Right cardiac atrium (tissue), 5 donors: ENCODE results near the gene CELA3B. TPM values are rescaled to one million over a fixed set of nuclear protein-coding genes. Genes with fewer than 3 reads are reported as not detected.

Experiments used
- ATAC-seq, 2 donors: fragments of 200-7000 bp; cut with Tn5 transposase; one replicate each; pipeline versions ENCODE4 v1.8.0 to v1.9.1; 2020; ENCODE audit warnings: moderate library complexity in 2 of 2, mild to moderate bottlenecking in 1 of 2
- DNase-seq, 3 donors: peaks; one replicate each; pipeline ENCODE4 v3.0.0-alpha.2; 2020
- H3K27ac ChIP-seq: one replicate; pipeline ENCODE4 v1.5.1; 2013; ENCODE audit warnings: mild to moderate bottlenecking, low read length, control low read depth, moderate library complexity
- H3K27me3 ChIP-seq: one replicate; pipeline ENCODE4 v1.6.1; 2013; ENCODE audit not compliant: control insufficient read depth, insufficient read depth
- H3K4me1 ChIP-seq: one replicate; pipeline ENCODE4 v1.6.1; 2013; ENCODE audit warnings: low read length; ENCODE audit not compliant: control insufficient read depth, insufficient read depth
- H3K4me3 ChIP-seq: one replicate; pipeline ENCODE4 v1.5.1; 2013; ENCODE audit warnings: low read length, control low read depth
- H3K9me3 ChIP-seq: one replicate; pipeline ENCODE4 v1.6.1; 2013; ENCODE audit warnings: low read length; ENCODE audit not compliant: control insufficient read depth
- WGBS: extraction: QIAGEN DNeasy Blood & Tissue Kit; methylation state at CpG from one replicate; pipeline ENCODE4 v1.1.7; 2013; 5-methylcytosine and 5-hydroxymethylcytosine counted together
- intact Hi-C, 4 donors: fragments of 100-400 bp; cut with DNase I; formaldehyde crosslinking; loops; one replicate each; pipeline versions ENCODE4 v1.11.0 to v1.14.0; 2022 to 2023
- polyA plus RNA-seq: library from polyadenylated mRNA; stranded (reverse); fragments of 200-250 nt; gene quantifications from one replicate; pipeline ENCODE4 v1.2.3, GENCODE V29; 2013
- total RNA-seq, 4 donors: library from RNA; stranded (reverse); fragmentation: NEBNext Ultra II Directional; extraction: Animal tissue kit (Norgen Biotek cat#: 25700); gene quantifications; one replicate each; pipeline ENCODE4 v1.2.1, GENCODE V29; 2021
- donor health status: healthy with polysubstance abuse.
- donor health status: DM: no; HTN: yes; CAD: no.
- donor health status: DM: no; HTN: no; CAD: no.
- donor health status: DM: no; HTN: yes; CAD: no; lungs with severe emphysema.
- donor health status: DM: yes; HTN: yes; CAD: no.

The CELA3B gene
- total and polyA plus RNA-seq, 5 donors, result 0.09 to 0.53 TPM; not detected in 3

- 56% methylated on average over 3 of the region's 3 CpGs for WGBS
- Histone ChIP-seq H3K9me3 (no peaks in the 10 kb centered on the region), H3K27ac (peak overlapping the region; percentile 87), H3K4me3 (no peak overlapping the region), H3K27me3 (no peaks in the 10 kb centered on the region), H3K4me1 (peaks cover 10% of the 10 kb centered on the region)
- intact Hi-C loops, result loop anchor here in 2 of 4 donors (5.0 to 10.0 kb wide), 2 partner anchors 37 to 50 kb away; no protein-coding TSS in a partner anchor
- ATAC-seq (no peak), DNase-seq (no peak)
Observed at GRCh38 chr1:21944733-21945073, 32.1 kb upstream of the CELA3B start.

GRCh38 chr1:21946836-21947587, 29.8 kb upstream of the CELA3B start:
- WGBS, result 52% methylated on average over 11 of the region's 11 CpGs
- Histone ChIP-seq H3K27me3 (no peaks in the 10 kb centered on the region), H3K4me1 (peaks cover 4% of the 10 kb centered on the region), H3K27ac (peak overlapping the region; percentile 7), H3K4me3 (no peak overlapping the region), H3K9me3 (no peaks in the 10 kb centered on the region)
- intact Hi-C loops, result loop anchor here in 1 of 4 donors (10.0 kb wide), 1 partner anchor 52 kb away; no protein-coding TSS in a partner anchor
- ATAC-seq, result peak; percentile 44 to 57
- DNase-seq, result peak in 2 of 3 donors; percentile 35 to 74

- no peaks in the 10 kb centered on the region for H3K9me3 ChIP-seq
- ATAC-seq (no peak), DNase-seq (peak in 1 of 3 donors; percentile 33)
- H3K27me3 ChIP-seq, result no peaks in the 10 kb centered on the region
- H3K4me3 ChIP-seq, result no peak overlapping the region
- intact Hi-C loops, result no loop called here
- no peak overlapping the region for H3K27ac ChIP-seq
- H3K4me1 ChIP-seq, result peaks cover 3% of the 10 kb centered on the region
- 91% methylated on average over 7 of the region's 7 CpGs for WGBS
Observed at GRCh38 chr1:21950734-21951133, 26.1 kb upstream of the CELA3B start.

GRCh38 chr1:21951226-21951870, 25.5 kb upstream of the CELA3B start:
- Histone ChIP-seq H3K27me3 (no peaks in the 10 kb centered on the region), H3K4me1 (peaks cover 3% of the 10 kb centered on the region), H3K9me3 (no peaks in the 10 kb centered on the region), H3K4me3 (no peak overlapping the region), H3K27ac (no peak overlapping the region)
- 73% methylated on average over 12 of the region's 12 CpGs for WGBS
- no peak for ATAC-seq
- intact Hi-C loops, result no loop called here
- peak in 2 of 3 donors; percentile 65 to 72 for DNase-seq

GRCh38 chr1:21952786-21953520, 23.9 kb upstream of the CELA3B start:
- WGBS, result 63% methylated on average over 6 of the region's 6 CpGs
- Histone ChIP-seq H3K4me1 (peaks cover 15% of the 10 kb centered on the region), H3K27ac (no peak overlapping the region), H3K9me3 (no peaks in the 10 kb centered on the region), H3K27me3 (no peaks in the 10 kb centered on the region), H3K4me3 (no peak overlapping the region)
- DNase-seq, result peak in 1 of 3 donors; percentile 38
- intact Hi-C loops, result no loop called here
- ATAC-seq, result no peak

GRCh38 chr1:21955058-21955457, 21.8 kb upstream of the CELA3B start:
- ATAC-seq (peak; percentile 57 to 83), DNase-seq (peak; percentile 85 to 93 (median 92))
- H3K27ac ChIP-seq, result peak overlapping the region; percentile 81
- intact Hi-C loops, result no loop called here
- no peaks in the 10 kb centered on the region for H3K27me3 ChIP-seq
- H3K4me3 ChIP-seq, result no peak overlapping the region
- WGBS, result 40% methylated on average over 16 of the region's 16 CpGs
- H3K9me3 ChIP-seq, result no peaks in the 10 kb centered on the region
- peaks cover 15% of the 10 kb centered on the region for H3K4me1 ChIP-seq

GRCh38 chr1:21955501-21956281, 21.1 kb upstream of the CELA3B start:
- H3K4me1 ChIP-seq, result peaks cover 15% of the 10 kb centered on the region
- no peaks in the 10 kb centered on the region for H3K27me3 ChIP-seq
- no peaks in the 10 kb centered on the region for H3K9me3 ChIP-seq
- ATAC-seq (peak; percentile 53 to 63), DNase-seq (peak; percentile 56 to 91 (median 87))
- intact Hi-C loops, result no loop called here
- WGBS, result 42% methylated on average over 9 of the region's 9 CpGs
- H3K27ac ChIP-seq, result peak overlapping the region; percentile 81
- no peak overlapping the region for H3K4me3 ChIP-seq

- Histone ChIP-seq H3K4me3 (no peak overlapping the region), H3K4me1 (peaks cover 15% of the 10 kb centered on the region), H3K27ac (peak overlapping the region; percentile 70), H3K9me3 (no peaks in the 10 kb centered on the region), H3K27me3 (no peaks in the 10 kb centered on the region)
- WGBS, result 43% methylated on average over 18 of the region's 18 CpGs
- intact Hi-C loops, result no loop called here
- ATAC-seq, result peak; percentile 75 to 87
- DNase-seq, result peak; percentile 75 to 82 (median 76)
Observed at GRCh38 chr1:21956720-21957552, 19.9 kb upstream of the CELA3B start.

- Histone ChIP-seq H3K27ac (no peak overlapping the region), H3K4me3 (no peak overlapping the region), H3K27me3 (no peaks in the 10 kb centered on the region), H3K9me3 (no peaks in the 10 kb centered on the region), H3K4me1 (peaks cover 14% of the 10 kb centered on the region)
- intact Hi-C loops, result loop anchor here in 2 of 4 donors (10.0 kb wide), 2 partner anchors 87 to 97 kb away; no protein-coding TSS in a partner anchor
- no peak for DNase-seq
- WGBS, result 80% methylated on average over 2 of the region's 2 CpGs
- ATAC-seq, result no peak
Observed at GRCh38 chr1:21961337-21961736, 15.5 kb upstream of the CELA3B start.

- ATAC-seq (peak; percentile 19 to 22), DNase-seq (peak in 1 of 3 donors; percentile 58)
- H3K27me3 ChIP-seq, result no peaks in the 10 kb centered on the region
- H3K9me3 ChIP-seq, result no peaks in the 10 kb centered on the region
- peaks cover 9% of the 10 kb centered on the region for H3K4me1 ChIP-seq
- no peak overlapping the region for H3K4me3 ChIP-seq
- intact Hi-C loops, result loop anchor here in 2 of 4 donors (10.0 kb wide), 2 partner anchors 87 to 97 kb away; no protein-coding TSS in a partner anchor
- no peak overlapping the region for H3K27ac ChIP-seq
- 56% methylated on average over 2 of the region's 2 CpGs for WGBS
Observed at GRCh38 chr1:21961799-21962198, 15.0 kb upstream of the CELA3B start.
